Bronchial epithelial cell (primary cell): ENCODE data around the gene MKRN1. TPM values are rescaled to one million over a fixed set of nuclear protein-coding genes. Genes with fewer than 3 reads are reported as not detected.

ENCODE experiments used
- DNase-seq: peaks from one replicate; pipeline ENCODE4 v3.0.0-alpha.2; 2010; ENCODE audit warnings: low read depth
- FAIRE-seq: peaks from 2 replicates; lab custom pipeline; 2011; peaks lifted over from hg19 to GRCh38; lab: Jason Lieb, UNC
- H3K27me3 ChIP-seq: 2 replicates; pipeline ENCODE4 v1.5.1; 2011; ENCODE audit warnings: low read length; ENCODE audit not compliant: control insufficient read depth, insufficient read depth
- H3K36me3 ChIP-seq: 2 replicates; pipeline ENCODE4 v1.5.1; 2011; ENCODE audit warnings: low read length; ENCODE audit not compliant: control insufficient read depth, insufficient read depth
- H3K4me3 ChIP-seq: 2 replicates; pipeline ENCODE4 v1.5.1; 2011; ENCODE audit warnings: mild to moderate bottlenecking, low read depth, low read length, control low read depth
- CTCF ChIP-seq: IDR thresholded peaks from 2 replicates; pipeline ENCODE4 v1.5.1; 2011; ENCODE audit warnings: mild to moderate bottlenecking, moderate library complexity, low read length, control low read depth, inconsistent platforms; ENCODE audit not compliant: insufficient read depth, severe bottlenecking
- total RNA-seq: library from RNA; depleted of rRNA; stranded (reverse); fragments of >200 nt; gene quantifications from 2 replicates; pipeline ENCODE4 v1.2.1, GENCODE V29; 2014

Gene MKRN1
- total RNA-seq, 1 donor from 2014 or later: 99.5 TPM

- no peak for TF ChIP-seq CTCF
- Histone ChIP-seq H3K27me3 (no peaks in the 10 kb centered on the region), H3K4me3 (no peak overlapping the region), H3K36me3 (no peaks in the 10 kb centered on the region)
- DNase-seq: no peak
- no peak for FAIRE-seq
These were observed 63.9 kb downstream of the MKRN1 start for GRCh38 chr7:140415361-140415760.

DNA sequence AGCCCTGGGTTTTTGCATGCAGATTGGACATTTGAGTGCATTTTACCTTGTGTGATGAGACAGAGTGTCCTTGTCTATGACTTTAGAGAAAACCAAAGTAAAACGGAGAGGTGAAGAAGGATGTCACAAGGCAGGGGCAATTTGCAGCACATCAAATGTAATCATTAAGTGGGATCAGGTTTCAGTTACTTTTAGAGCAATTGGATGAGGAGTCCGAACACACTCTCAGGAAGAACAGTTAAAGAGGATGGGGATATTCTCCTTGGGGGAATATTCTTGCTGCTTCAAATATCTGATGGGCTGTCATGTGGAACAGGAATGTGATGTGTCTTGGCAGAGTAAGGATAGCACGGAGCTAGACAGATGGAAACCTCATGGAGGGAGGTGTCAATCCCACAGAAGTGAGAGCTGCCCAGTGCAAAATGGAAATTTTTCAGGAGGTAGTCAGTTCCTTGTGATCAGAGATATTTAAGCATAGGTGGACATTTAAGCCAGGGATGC is 74.7 kb downstream of the MKRN1 start:
- DNase-seq (no peak), FAIRE-seq (no peak)
- Histone ChIP-seq H3K36me3 (no peaks in the 10 kb centered on the region), H3K4me3 (no peak overlapping the region), H3K27me3 (no peaks in the 10 kb centered on the region)
- no peak for TF ChIP-seq CTCF

DNA sequence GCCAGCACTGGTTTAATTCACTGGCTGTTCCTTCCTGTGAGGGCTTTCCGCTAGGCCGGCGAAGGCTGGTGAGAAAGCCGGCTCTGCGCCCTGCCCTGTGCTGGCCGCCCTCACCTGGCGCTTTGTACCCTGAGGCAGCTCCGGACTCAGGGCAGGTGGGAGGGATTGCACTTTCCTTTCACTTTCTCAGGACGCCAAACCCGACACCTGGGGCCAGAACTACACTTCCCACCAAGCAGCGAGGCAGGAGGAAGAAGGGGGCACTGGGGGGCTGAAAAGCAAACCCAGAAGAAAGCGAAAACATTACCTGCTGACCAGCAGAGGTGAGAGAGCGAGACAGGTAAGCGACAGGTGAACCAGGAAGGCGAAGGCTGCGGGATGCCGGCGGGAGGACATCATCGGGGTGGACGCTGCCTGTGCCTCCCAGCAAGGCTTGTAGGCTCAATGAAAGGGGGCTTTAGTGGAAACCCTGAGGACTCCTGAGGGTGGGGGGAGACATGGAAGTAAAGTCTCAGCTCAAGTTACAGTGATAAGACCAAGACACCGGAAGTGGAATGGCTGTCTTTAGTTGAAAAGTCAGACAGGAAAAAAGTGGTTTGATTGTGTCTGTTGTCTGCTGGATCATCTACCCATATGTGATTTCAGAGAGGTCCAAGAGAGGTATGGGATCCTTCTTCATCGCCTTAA is 75.3 kb downstream of the MKRN1 start, which contains the start of gene RAB19:
Gene RAB19, plus strand, starts transcription at position 181 of the 687 bp plus-strand sequence. CDS start 3,589 bp downstream, outside the sequence.
- Histone ChIP-seq H3K27me3 (no peaks in the 10 kb centered on the region), H3K4me3 (peak within 1 kb of the TSS; percentile 44), H3K36me3 (no peaks in the 10 kb centered on the region)
- FAIRE-seq (no peak), DNase-seq (no peak)
- no peak for TF ChIP-seq CTCF

Other genes with a start within 250 kb of the MKRN1 start
- gene SLC37A3, start 81.0 kb downstream of the MKRN1 start, total RNA-seq: 43.9 and 58.7 TPM in 2 replicates
- not detected in 2 replicates for gene RAB19, start 75.4 kb downstream of the MKRN1 start, total RNA-seq
- 0.26 TPM in 1 of 2 replicates, not detected in the other for gene DENND2A, start 161.3 kb upstream of the MKRN1 start, total RNA-seq
- gene ADCK2, start 193.4 kb upstream of the MKRN1 start, total RNA-seq: 74.2 and 100 TPM in 2 replicates
- 99.5 and 123 TPM in 2 replicates for gene NDUFB2, start 217.2 kb upstream of the MKRN1 start, total RNA-seq